ENCODE data around the gene KCNJ4.

DNA sequence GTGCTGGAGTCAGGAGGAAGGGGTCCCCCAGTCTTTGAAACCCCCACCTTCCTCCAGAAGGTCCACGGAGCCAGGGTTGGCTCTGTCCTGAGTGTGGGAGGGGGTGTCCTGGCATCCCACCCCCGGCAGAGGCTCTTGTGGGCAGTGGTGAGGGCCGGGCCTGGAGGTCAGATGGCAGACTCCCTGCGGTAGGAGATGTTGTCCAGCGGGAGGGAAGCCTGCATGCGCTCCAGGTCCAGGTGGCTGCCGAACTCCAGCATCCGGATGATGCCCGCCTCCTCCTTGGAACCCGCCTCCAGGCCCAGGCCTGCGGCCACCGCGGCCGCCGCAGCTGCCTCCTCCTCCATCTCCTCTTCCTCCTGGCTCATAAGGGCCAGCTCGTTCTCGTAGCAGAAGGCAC lies 28.4 kb downstream of the KCNJ4 start:
- TF ChIP-seq, protein P1, sequence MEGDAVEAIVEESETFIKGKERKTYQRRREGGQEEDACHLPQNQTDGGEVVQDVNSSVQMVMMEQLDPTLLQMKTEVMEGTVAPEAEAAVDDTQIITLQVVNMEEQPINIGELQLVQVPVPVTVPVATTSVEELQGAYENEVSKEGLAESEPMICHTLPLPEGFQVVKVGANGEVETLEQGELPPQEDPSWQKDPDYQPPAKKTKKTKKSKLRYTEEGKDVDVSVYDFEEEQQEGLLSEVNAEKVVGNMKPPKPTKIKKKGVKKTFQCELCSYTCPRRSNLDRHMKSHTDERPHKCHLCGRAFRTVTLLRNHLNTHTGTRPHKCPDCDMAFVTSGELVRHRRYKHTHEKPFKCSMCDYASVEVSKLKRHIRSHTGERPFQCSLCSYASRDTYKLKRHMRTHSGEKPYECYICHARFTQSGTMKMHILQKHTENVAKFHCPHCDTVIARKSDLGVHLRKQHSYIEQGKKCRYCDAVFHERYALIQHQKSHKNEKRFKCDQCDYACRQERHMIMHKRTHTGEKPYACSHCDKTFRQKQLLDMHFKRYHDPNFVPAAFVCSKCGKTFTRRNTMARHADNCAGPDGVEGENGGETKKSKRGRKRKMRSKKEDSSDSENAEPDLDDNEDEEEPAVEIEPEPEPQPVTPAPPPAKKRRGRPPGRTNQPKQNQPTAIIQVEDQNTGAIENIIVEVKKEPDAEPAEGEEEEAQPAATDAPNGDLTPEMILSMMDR (IDR thresholded peaks at IDR 0.05) = no peak
- TF ChIP-seq RARB (CRISPR knock-in tag; IDR thresholded peaks at IDR 0.05) = no peak
- TF ChIP-seq HDAC2 (IDR thresholded peaks at IDR 0.05) = no peak
- no peak for TF ChIP-seq ZFP36 (IDR thresholded peaks at IDR 0.05; ENCODE audit: borderline replicate concordance, partially characterized antibody)
- no peak for TF ChIP-seq JUN (IDR thresholded peaks at IDR 0.05)
- TF ChIP-seq, protein P2, sequence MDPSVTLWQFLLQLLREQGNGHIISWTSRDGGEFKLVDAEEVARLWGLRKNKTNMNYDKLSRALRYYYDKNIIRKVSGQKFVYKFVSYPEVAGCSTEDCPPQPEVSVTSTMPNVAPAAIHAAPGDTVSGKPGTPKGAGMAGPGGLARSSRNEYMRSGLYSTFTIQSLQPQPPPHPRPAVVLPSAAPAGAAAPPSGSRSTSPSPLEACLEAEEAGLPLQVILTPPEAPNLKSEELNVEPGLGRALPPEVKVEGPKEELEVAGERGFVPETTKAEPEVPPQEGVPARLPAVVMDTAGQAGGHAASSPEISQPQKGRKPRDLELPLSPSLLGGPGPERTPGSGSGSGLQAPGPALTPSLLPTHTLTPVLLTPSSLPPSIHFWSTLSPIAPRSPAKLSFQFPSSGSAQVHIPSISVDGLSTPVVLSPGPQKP (IDR thresholded peaks at IDR 0.05; ENCODE audit: low read depth, low read length) = no peak
- no peak for TF ChIP-seq POLR2A (IDR thresholded peaks at IDR 0.05; ENCODE audit: low read length)
- TF ChIP-seq EP300 (IDR thresholded peaks at IDR 0.05) = no peak
- TF ChIP-seq BHLHE40 (IDR thresholded peaks at IDR 0.05; ENCODE audit: low read depth, low read length) = no peak
- TF ChIP-seq ZNF302 (CRISPR knock-in tag; IDR thresholded peaks at IDR 0.05) = no peak
- TF ChIP-seq RAD21 (conservative IDR thresholded peaks at IDR 0.05 in 1 of 2, IDR thresholded peaks at IDR 0.05 in 1 of 2) = no peak
- no peak for TF ChIP-seq SMC3 (IDR thresholded peaks at IDR 0.05)
- no peak for TF ChIP-seq CBX2 (IDR thresholded peaks at IDR 0.05; ENCODE audit: borderline replicate concordance, low read depth)
- TF ChIP-seq, protein P3, sequence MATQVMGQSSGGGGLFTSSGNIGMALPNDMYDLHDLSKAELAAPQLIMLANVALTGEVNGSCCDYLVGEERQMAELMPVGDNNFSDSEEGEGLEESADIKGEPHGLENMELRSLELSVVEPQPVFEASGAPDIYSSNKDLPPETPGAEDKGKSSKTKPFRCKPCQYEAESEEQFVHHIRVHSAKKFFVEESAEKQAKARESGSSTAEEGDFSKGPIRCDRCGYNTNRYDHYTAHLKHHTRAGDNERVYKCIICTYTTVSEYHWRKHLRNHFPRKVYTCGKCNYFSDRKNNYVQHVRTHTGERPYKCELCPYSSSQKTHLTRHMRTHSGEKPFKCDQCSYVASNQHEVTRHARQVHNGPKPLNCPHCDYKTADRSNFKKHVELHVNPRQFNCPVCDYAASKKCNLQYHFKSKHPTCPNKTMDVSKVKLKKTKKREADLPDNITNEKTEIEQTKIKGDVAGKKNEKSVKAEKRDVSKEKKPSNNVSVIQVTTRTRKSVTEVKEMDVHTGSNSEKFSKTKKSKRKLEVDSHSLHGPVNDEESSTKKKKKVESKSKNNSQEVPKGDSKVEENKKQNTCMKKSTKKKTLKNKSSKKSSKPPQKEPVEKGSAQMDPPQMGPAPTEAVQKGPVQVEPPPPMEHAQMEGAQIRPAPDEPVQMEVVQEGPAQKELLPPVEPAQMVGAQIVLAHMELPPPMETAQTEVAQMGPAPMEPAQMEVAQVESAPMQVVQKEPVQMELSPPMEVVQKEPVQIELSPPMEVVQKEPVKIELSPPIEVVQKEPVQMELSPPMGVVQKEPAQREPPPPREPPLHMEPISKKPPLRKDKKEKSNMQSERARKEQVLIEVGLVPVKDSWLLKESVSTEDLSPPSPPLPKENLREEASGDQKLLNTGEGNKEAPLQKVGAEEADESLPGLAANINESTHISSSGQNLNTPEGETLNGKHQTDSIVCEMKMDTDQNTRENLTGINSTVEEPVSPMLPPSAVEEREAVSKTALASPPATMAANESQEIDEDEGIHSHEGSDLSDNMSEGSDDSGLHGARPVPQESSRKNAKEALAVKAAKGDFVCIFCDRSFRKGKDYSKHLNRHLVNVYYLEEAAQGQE (IDR thresholded peaks at IDR 0.05) = no peak

Data from A549 (cell line).